ENCODE results near the gene CDH13. TPM values are rescaled to one million over a fixed set of nuclear protein-coding genes. Genes with fewer than 3 reads are reported as not detected.

CDH13 gene
- total and polyA plus RNA-seq, 2 donors (not counting 3 experiments of a cell fraction or from before 2014, with no cell fraction given) = 96.6 to 124 TPM

- H3K27me3 ChIP-seq (ENCODE audit: control insufficient read depth in 2 of 2, insufficient read depth in 2 of 2, low read length in 2 of 2) = no peaks in the 10 kb centered on the region
- H2AFZ ChIP-seq (ENCODE audit: low read depth, low read length) = no peak overlapping the region
- H3K9me1 ChIP-seq (replicated peaks; ENCODE audit: control insufficient read depth, extremely low read depth, insufficient read depth, low read length) = no peaks in the 10 kb centered on the region
- H3K27ac ChIP-seq (ENCODE audit: insufficient read depth, low read depth, low read length) = no peak overlapping the region
- no peaks in the 10 kb centered on the region for H3K4me1 ChIP-seq (ENCODE audit: control insufficient read depth, extremely low read depth, insufficient read depth, low read length)
- intact Hi-C loops (cut with micrococcal nuclease) (no loop called here), dilution Hi-C loops (cut with MboI; ENCODE audit: extremely low pct_ligation_motif_present, low sequenced_read_pairs) (no loop called here)
- no peaks in the 10 kb centered on the region for H3K36me3 ChIP-seq (ENCODE audit: control insufficient read depth in 2 of 2, extremely low read depth in 1 of 2, insufficient read depth in 2 of 2, low read length in 2 of 2)
- H4K20me1 ChIP-seq (replicated peaks; ENCODE audit: control insufficient read depth, extremely low read depth, insufficient read depth, low read length) = no peaks in the 10 kb centered on the region
- DNase-seq (ENCODE audit: low read depth, low spot score) (no peak), FAIRE-seq (no peak)
- no peak overlapping the region for H3K4me3 ChIP-seq (replicated peaks in 1 of 3; ENCODE audit: insufficient read depth in 1 of 3, low read depth in 1 of 3, low read length in 3 of 3)
- H3K9me3 ChIP-seq (replicated peaks; ENCODE audit: control insufficient read depth, insufficient read depth, low read length) = no peaks in the 10 kb centered on the region
- POLR2A ChIA-PET = no interaction called here
- H3K9ac ChIP-seq (replicated peaks; ENCODE audit: extremely low read depth, insufficient read depth, low read length) = no peak overlapping the region
- no peak overlapping the region for H3K4me2 ChIP-seq (ENCODE audit: insufficient read depth, low read length)
- H3K79me2 ChIP-seq (ENCODE audit: control insufficient read depth, insufficient read depth, low read length) = no peaks in the 10 kb centered on the region
- CTCF ChIA-PET = no interaction called here
- TF ChIP-seq POLR2AphosphoS5 (IDR thresholded peaks at IDR 0.05; ENCODE audit: insufficient read depth, low read depth, low read length) = no peak
- no peak for TF ChIP-seq MAX (IDR thresholded peaks at IDR 0.05; ENCODE audit: insufficient read depth, insufficient read length)
- TF ChIP-seq GATA2 (IDR thresholded peaks at IDR 0.05; ENCODE audit: insufficient read depth, insufficient read length, low read depth, low read length) = no peak
- no peak for TF ChIP-seq POLR2A (IDR thresholded peaks at IDR 0.05; ENCODE audit: low read depth, low read length)
- TF ChIP-seq JUN (IDR thresholded peaks at IDR 0.05; ENCODE audit: borderline replicate concordance, insufficient read depth, insufficient read length, low read depth) = no peak
- no peak for TF ChIP-seq EZH2 (IDR thresholded peaks at IDR 0.05; ENCODE audit: borderline replicate concordance, low read depth, low read length, severe bottlenecking)
- no peak for TF ChIP-seq CTCF (IDR thresholded peaks at IDR 0.05; ENCODE audit: extremely low read depth in 1 of 2, insufficient read depth in 1 of 2, low read depth in 1 of 2, low read length in 2 of 2)
- TF ChIP-seq FOS (IDR thresholded peaks at IDR 0.05; ENCODE audit: borderline replicate concordance, insufficient read depth, low read length) = no peak
- no peak for TF ChIP-seq MYC (IDR thresholded peaks at IDR 0.05; ENCODE audit: low read depth, low read length)
- BruUV-seq (replicated peaks) = no TSS peak
These were observed 1170.2 kb downstream of the CDH13 start for GRCh38 chr16:83797013-83797412.

Data from endothelial cell of umbilical vein (primary cell).